HEK293 (cell line): ENCODE measurements around the gene TRIM29.

Experiments used
- CTCF ChIA-PET: fragments of 350-600 bp; formaldehyde crosslinking; extraction: SDS; loops from one replicate; lab custom pipeline; 2021; ENCODE audit warnings: antibody characterized with exemption; lab: Yijun Ruan, JAX
- POLR2A ChIA-PET: fragments of 300-600 bp; formaldehyde crosslinking; extraction: SDS; loops from one replicate; lab custom pipeline; 2020; ENCODE audit warnings: antibody characterized with exemption, inconsistent platforms; lab: Yijun Ruan, JAX
- H3K27ac ChIP-seq: fragments of 200-500 bp; sonication (Bioruptor generic); 2 replicates; pipeline ENCODE4 v1.5.1; 2014; ENCODE audit warnings: low read depth, low read length, control low read depth, inconsistent platforms; ENCODE audit errors: extremely low read depth
- H3K36me3 ChIP-seq, 2 experiments: fragments of 200-500 bp in 1 of 2; sonication (Bioruptor generic) in 1 of 2; 1 replicate in 1 of 2; 2 replicates in 1 of 2; pipeline ENCODE4 v1.5.1; 2014 to 2017; ENCODE audit warnings: inconsistent platforms in 2 of 2, low read length in 2 of 2; ENCODE audit not compliant: control insufficient read depth in 2 of 2, insufficient read depth in 1 of 2
- H3K4me1 ChIP-seq: fragments of 200-500 bp; sonication (Bioruptor generic); 2 replicates; pipeline ENCODE4 v1.5.1; 2014; ENCODE audit warnings: mild to moderate bottlenecking, low read length, inconsistent platforms; ENCODE audit not compliant: control insufficient read depth, insufficient read depth
- H3K4me3 ChIP-seq: 2 replicates; pipeline ENCODE4 v1.5.1; 2011; ENCODE audit warnings: low read depth, mild to moderate bottlenecking, control low read depth, low read length, moderate library complexity
- H3K9me3 ChIP-seq: fragments of 200-500 bp; sonication (Bioruptor generic); 2 replicates; pipeline ENCODE4 v1.5.1; 2014; ENCODE audit warnings: low read depth, low read length, inconsistent platforms; ENCODE audit not compliant: control insufficient read depth, insufficient read depth
- CTCF ChIP-seq: fragments of 450-650 bp; formaldehyde crosslinking; IDR thresholded peaks from 2 replicates; pipeline ENCODE4 v1.5.1; 2016; ENCODE audit warnings: missing biosample characterization, missing genetic modification characterization
- GLI2 ChIP-seq: fragments of 450-650 bp; formaldehyde crosslinking; IDR thresholded peaks from 2 replicates; pipeline ENCODE4; 2017; ENCODE audit warnings: missing biosample characterization, missing genetic modification characterization, low read depth, borderline replicate concordance
- OVOL3 ChIP-seq: fragments of 450-650 bp; formaldehyde crosslinking; IDR thresholded peaks from 2 replicates; pipeline ENCODE4 v1.5.1; 2016; ENCODE audit warnings: missing biosample characterization, missing genetic modification characterization
- SP2 ChIP-seq: fragments of 450-650 bp; formaldehyde crosslinking; IDR thresholded peaks from 2 replicates; pipeline ENCODE4 v1.5.1; 2016; ENCODE audit warnings: missing biosample characterization, missing genetic modification characterization
- TSHZ1 ChIP-seq: fragments of 450-650 bp; formaldehyde crosslinking; IDR thresholded peaks from 2 replicates; pipeline ENCODE4 v1.5.1; 2016; ENCODE audit warnings: missing biosample characterization, missing genetic modification characterization, borderline replicate concordance
- ZBTB48 ChIP-seq: fragments of 450-650 bp; formaldehyde crosslinking; IDR thresholded peaks from 2 replicates; pipeline ENCODE4 v1.5.1; 2016; ENCODE audit warnings: missing biosample characterization, missing genetic modification characterization
- ZNF132 ChIP-seq: fragments of 450-650 bp; formaldehyde crosslinking; IDR thresholded peaks from 2 replicates; pipeline ENCODE4 v1.5.1; 2017; ENCODE audit warnings: missing biosample characterization, missing genetic modification characterization, borderline replicate concordance
- ZNF138 ChIP-seq: fragments of 450-650 bp; formaldehyde crosslinking; IDR thresholded peaks from 2 replicates; pipeline ENCODE4 v1.5.1; 2016; ENCODE audit warnings: missing biosample characterization, missing genetic modification characterization, borderline replicate concordance
- ZNF239 ChIP-seq: fragments of 450-650 bp; formaldehyde crosslinking; IDR thresholded peaks from 2 replicates; pipeline ENCODE4 v1.5.1; 2016; ENCODE audit warnings: missing biosample characterization, missing genetic modification characterization
- ZNF266 ChIP-seq: fragments of 450-650 bp; formaldehyde crosslinking; IDR thresholded peaks from 2 replicates; pipeline ENCODE4 v1.5.1; 2016; ENCODE audit warnings: missing biosample characterization, missing genetic modification characterization, low read depth
- ZNF302 ChIP-seq: fragments of 450-650 bp; formaldehyde crosslinking; IDR thresholded peaks from 2 replicates; pipeline ENCODE4 v1.5.1; 2016; ENCODE audit warnings: missing biosample characterization, missing genetic modification characterization, low read depth
- ZNF335 ChIP-seq: fragments of 450-650 bp; formaldehyde crosslinking; conservative IDR thresholded peaks from 2 replicates; pipeline ENCODE4 v1.5.1; 2016; ENCODE audit warnings: missing biosample characterization, missing genetic modification characterization
- ZNF433 ChIP-seq: fragments of 450-650 bp; formaldehyde crosslinking; IDR thresholded peaks from 2 replicates; pipeline ENCODE4 v1.5.1; 2016; ENCODE audit warnings: missing biosample characterization, missing genetic modification characterization, low read depth
- ZNF513 ChIP-seq: fragments of 450-650 bp; IDR thresholded peaks from 2 replicates; pipeline ENCODE4 v1.5.1; 2018; ENCODE audit warnings: missing biosample characterization, missing genetic modification characterization
- ZNF585B ChIP-seq: fragments of 450-650 bp; formaldehyde crosslinking; IDR thresholded peaks from 2 replicates; pipeline ENCODE4 v1.5.1; 2016; ENCODE audit warnings: missing biosample characterization, missing genetic modification characterization
- ZNF596 ChIP-seq: fragments of 450-650 bp; IDR thresholded peaks from 2 replicates; pipeline ENCODE4 v1.5.0; 2018; ENCODE audit warnings: missing biosample characterization, mild to moderate bottlenecking, missing genetic modification characterization, moderate library complexity
- ZNF639 ChIP-seq: fragments of 450-650 bp; formaldehyde crosslinking; IDR thresholded peaks from 2 replicates; pipeline ENCODE4 v1.5.1; 2016; ENCODE audit warnings: missing biosample characterization, missing genetic modification characterization
- ZNF660 ChIP-seq: fragments of 450-650 bp; IDR thresholded peaks from 2 replicates; pipeline ENCODE4 v1.5.1; 2018; ENCODE audit warnings: missing biosample characterization, mild to moderate bottlenecking, missing genetic modification characterization
- ZNF704 ChIP-seq: fragments of 450-650 bp; formaldehyde crosslinking; IDR thresholded peaks from 2 replicates; pipeline ENCODE4 v1.5.1; 2016; ENCODE audit warnings: missing biosample characterization, missing genetic modification characterization

Gene TRIM29

GRCh38 chr11:120136356-120136755 is 1.6 kb downstream of the TRIM29 start:
- TF ChIP-seq SP2 (no peak), ZNF585B (no peak), ZNF132 (no peak), ZNF138 (tag by site-specific recombination) (no peak), ZBTB48 (tag by site-specific recombination) (no peak), OVOL3 (tag by site-specific recombination) (no peak), ZNF433 (tag by site-specific recombination) (no peak), ZNF335 (tag by site-specific recombination) (no peak), ZNF639 (no peak)
- POLR2A ChIA-PET, result no interaction called here
- CTCF ChIA-PET, result no interaction called here

GRCh38 chr11:120135838-120136237 is 2.1 kb downstream of the TRIM29 start:
- H3K27ac ChIP-seq, result no peak overlapping the region
- no peaks in the 10 kb centered on the region for H3K9me3 ChIP-seq
- H3K36me3 ChIP-seq, result no peaks in the 10 kb centered on the region
- CTCF ChIA-PET, result interaction anchor here (0.6 to 0.7 kb wide), 2 partner anchors 170 to 623 kb away, joined by 3 read pairs; no protein-coding TSS in a partner anchor
- POLR2A ChIA-PET, result no interaction called here
- no peak overlapping the region for H3K4me3 ChIP-seq
- TF ChIP-seq ZNF239, result no peak
- TF ChIP-seq ZNF302, result no peak
- TF ChIP-seq ZNF704 (tag by site-specific recombination), result no peak
- no peak for TF ChIP-seq OVOL3 (tag by site-specific recombination)
- TF ChIP-seq GLI2 (tag by site-specific recombination), result no peak
- no peak for TF ChIP-seq CTCF (tag by site-specific recombination)
- no peak for TF ChIP-seq ZNF513
- no peak for TF ChIP-seq TSHZ1 (tag by site-specific recombination)
- TF ChIP-seq ZNF660 (tag by site-specific recombination), result no peak
- TF ChIP-seq ZNF266 (tag by site-specific recombination), result no peak
- TF ChIP-seq ZNF596 (tag by site-specific recombination), result no peak
- H3K4me1 ChIP-seq, result no peaks in the 10 kb centered on the region

More at GRCh38 chr11:120136356-120136755, 1.6 kb downstream of the TRIM29 start:
- no peak overlapping the region for H3K27ac ChIP-seq
- no peaks in the 10 kb centered on the region for H3K4me1 ChIP-seq
- no peaks in the 10 kb centered on the region for H3K36me3 ChIP-seq
- H3K4me3 ChIP-seq, result no peak overlapping the region
- no peaks in the 10 kb centered on the region for H3K9me3 ChIP-seq
